ENCODE measurements around the gene NMNAT2. TPM values are rescaled to one million over a fixed set of nuclear protein-coding genes. Genes with fewer than 3 reads are reported as not detected.

NMNAT2 gene
- total RNA-seq, 6 donors from 2014 or later = 0.13 to 0.72 (median 0.17) TPM; not detected in 2

DNA sequence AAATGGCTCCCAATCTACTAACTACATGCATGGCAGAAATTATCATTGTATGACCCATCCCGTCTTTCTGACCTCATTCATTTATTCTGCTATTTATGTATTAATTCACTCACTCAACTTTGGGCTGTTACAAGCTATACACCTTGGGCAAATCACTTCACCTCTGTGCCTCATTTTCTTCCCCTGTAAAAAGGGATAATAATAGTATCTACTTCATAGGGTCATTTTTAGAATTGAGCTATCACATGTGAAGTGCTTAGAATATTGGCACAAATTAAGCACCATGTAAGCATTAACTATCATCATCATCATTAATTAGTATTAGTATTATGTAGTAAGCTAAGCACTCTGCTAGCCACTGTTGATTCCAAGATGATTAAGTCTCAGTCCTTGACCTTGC, 52.1 kb downstream of the NMNAT2 start:
- no peak overlapping the region for H3K27ac ChIP-seq
- peaks cover 0 to 7% (median 3%) of the 10 kb centered on the region in 4 donors for H3K4me1 ChIP-seq
- H3K9me3 ChIP-seq = no peaks in the 10 kb centered on the region
- no peaks in the 10 kb centered on the region for H3K27me3 ChIP-seq
- no peak overlapping the region for H3K4me3 ChIP-seq
- no peaks in the 10 kb centered on the region for H3K36me3 ChIP-seq
- DNase-seq = no peak
- 88 to 90% methylated on average over 1 of the region's 1 CpG for WGBS, 2 donors
- TF ChIP-seq POLR2A (IDR thresholded peaks at IDR 0.05) = no peak
- TF ChIP-seq, protein P1, sequence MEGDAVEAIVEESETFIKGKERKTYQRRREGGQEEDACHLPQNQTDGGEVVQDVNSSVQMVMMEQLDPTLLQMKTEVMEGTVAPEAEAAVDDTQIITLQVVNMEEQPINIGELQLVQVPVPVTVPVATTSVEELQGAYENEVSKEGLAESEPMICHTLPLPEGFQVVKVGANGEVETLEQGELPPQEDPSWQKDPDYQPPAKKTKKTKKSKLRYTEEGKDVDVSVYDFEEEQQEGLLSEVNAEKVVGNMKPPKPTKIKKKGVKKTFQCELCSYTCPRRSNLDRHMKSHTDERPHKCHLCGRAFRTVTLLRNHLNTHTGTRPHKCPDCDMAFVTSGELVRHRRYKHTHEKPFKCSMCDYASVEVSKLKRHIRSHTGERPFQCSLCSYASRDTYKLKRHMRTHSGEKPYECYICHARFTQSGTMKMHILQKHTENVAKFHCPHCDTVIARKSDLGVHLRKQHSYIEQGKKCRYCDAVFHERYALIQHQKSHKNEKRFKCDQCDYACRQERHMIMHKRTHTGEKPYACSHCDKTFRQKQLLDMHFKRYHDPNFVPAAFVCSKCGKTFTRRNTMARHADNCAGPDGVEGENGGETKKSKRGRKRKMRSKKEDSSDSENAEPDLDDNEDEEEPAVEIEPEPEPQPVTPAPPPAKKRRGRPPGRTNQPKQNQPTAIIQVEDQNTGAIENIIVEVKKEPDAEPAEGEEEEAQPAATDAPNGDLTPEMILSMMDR (IDR thresholded peaks at IDR 0.05) = no peak
- TF ChIP-seq POLR2AphosphoS5 (IDR thresholded peaks at IDR 0.05) = no peak
- TF ChIP-seq EP300 (IDR thresholded peaks at IDR 0.05) = no peak
- ATAC-seq (ENCODE audit: low FRiP score in 2 of 2) = no peak

DNA sequence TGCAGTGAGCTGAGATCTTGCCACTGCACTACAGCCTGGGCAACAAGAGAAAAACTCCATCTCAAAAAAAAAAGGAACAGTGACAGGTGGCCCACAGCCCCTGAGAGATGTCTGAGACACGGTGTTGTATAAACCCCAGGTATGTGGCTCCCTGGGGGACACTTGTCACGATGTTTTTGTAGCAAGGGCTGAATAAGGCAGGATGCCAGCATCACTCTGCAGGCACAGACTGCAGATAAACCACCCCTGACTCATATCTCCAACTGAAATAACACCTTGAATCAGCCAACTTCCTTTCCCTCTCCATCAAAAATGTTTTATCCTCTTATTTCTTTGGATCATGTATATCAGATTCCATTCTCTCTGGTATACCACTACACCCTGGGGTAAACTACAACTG, 52.5 kb downstream of the NMNAT2 start:
- no peak for DNase-seq
- H3K27me3 ChIP-seq = no peaks in the 10 kb centered on the region
- WGBS, 2 donors = 60 to 62% methylated on average over 2 of the region's 2 CpGs
- H3K4me1 ChIP-seq = peaks cover 0 to 7% (median 3%) of the 10 kb centered on the region in 4 donors
- H3K27ac ChIP-seq = no peak overlapping the region
- ATAC-seq (ENCODE audit: low FRiP score in 2 of 2) = no peak
- H3K36me3 ChIP-seq = no peaks in the 10 kb centered on the region
- no peaks in the 10 kb centered on the region for H3K9me3 ChIP-seq
- H3K4me3 ChIP-seq = no peak overlapping the region
- TF ChIP-seq, protein P1 (IDR thresholded peaks at IDR 0.05) = no peak
- TF ChIP-seq POLR2A (IDR thresholded peaks at IDR 0.05) = no peak
- no peak for TF ChIP-seq POLR2AphosphoS5 (IDR thresholded peaks at IDR 0.05)
- no peak for TF ChIP-seq EP300 (IDR thresholded peaks at IDR 0.05)

DNA sequence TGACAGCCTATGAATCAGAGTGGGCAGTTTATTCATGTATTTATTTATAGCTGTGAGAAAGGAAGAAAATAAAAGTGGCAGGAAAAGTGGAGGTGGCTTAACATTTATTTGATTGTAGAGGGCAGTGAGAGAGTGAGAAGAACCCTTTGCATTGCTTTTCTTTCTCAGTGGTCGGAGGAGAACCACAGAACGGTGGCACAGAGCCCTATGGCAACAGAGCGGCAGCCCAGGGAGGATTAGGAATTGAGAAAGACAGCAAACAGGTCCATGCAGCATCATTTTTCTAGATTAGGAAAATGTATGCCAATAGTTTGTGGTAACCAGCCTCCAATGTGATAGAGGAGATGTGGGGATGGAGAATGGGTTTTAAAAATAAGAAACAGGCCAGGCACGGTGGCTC, 53.1 kb downstream of the NMNAT2 start:
- Histone ChIP-seq H3K27ac (peak overlapping the region in 1 of 4 donors; percentile 66), H3K36me3 (no peaks in the 10 kb centered on the region), H3K9me3 (no peaks in the 10 kb centered on the region), H3K4me3 (no peak overlapping the region), H3K4me1 (peaks cover 0 to 6% (median 3%) of the 10 kb centered on the region in 4 donors), H3K27me3 (no peaks in the 10 kb centered on the region)
- no peak for ATAC-seq (ENCODE audit: low FRiP score in 2 of 2)
- 86 to 96% methylated on average over 4 of the region's 4 CpGs for WGBS, 2 donors
- DNase-seq = no peak
- TF ChIP-seq, protein P1 (IDR thresholded peaks at IDR 0.05) = no peak
- TF ChIP-seq POLR2AphosphoS5 (IDR thresholded peaks at IDR 0.05) (no peak), EP300 (IDR thresholded peaks at IDR 0.05) (no peak), POLR2A (IDR thresholded peaks at IDR 0.05) (no peak)

DNA sequence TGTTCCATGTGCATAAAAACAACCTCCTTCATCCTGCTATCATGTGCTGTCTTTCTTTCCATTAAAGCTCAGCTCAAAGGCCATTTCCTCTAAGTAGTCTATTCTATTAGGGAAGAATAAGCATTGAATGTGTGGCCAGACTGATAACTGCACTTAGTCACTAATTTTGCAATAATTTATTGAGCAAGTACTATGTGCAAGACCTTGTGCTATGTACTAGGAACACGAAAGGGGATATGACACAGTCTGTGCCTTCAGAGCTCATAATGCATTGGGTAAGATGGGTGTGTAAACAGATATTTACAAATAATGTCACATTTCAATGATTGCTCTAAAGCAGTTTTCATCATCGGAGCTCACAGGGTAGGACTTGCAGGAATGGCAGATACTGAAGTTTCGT, 54.2 kb downstream of the NMNAT2 start:
- no peak for DNase-seq
- no peaks in the 10 kb centered on the region for H3K36me3 ChIP-seq
- WGBS, 2 donors = 78 to 83% methylated on average over 3 of the region's 3 CpGs
- H3K27me3 ChIP-seq = no peaks in the 10 kb centered on the region
- peak; percentile 72 to 80 for ATAC-seq (ENCODE audit: low FRiP score in 2 of 2)
- no peaks in the 10 kb centered on the region for H3K9me3 ChIP-seq
- TF ChIP-seq, protein P1 (IDR thresholded peaks at IDR 0.05) = peak in 2 of 6 experiments; percentile 14 to 53
- TF ChIP-seq POLR2A (IDR thresholded peaks at IDR 0.05) (peak in 1 of 4 donors; percentile 31), POLR2AphosphoS5 (IDR thresholded peaks at IDR 0.05) (peak; percentile 36 to 92), EP300 (IDR thresholded peaks at IDR 0.05) (peak in 3 of 4 donors; percentile 25 to 81 (median 55))
- H3K4me1 ChIP-seq = no peaks in the 10 kb centered on the region
- H3K4me3 ChIP-seq = no peak overlapping the region
- peak overlapping the region; percentile 21 to 70 (median 48) for H3K27ac ChIP-seq

DNA sequence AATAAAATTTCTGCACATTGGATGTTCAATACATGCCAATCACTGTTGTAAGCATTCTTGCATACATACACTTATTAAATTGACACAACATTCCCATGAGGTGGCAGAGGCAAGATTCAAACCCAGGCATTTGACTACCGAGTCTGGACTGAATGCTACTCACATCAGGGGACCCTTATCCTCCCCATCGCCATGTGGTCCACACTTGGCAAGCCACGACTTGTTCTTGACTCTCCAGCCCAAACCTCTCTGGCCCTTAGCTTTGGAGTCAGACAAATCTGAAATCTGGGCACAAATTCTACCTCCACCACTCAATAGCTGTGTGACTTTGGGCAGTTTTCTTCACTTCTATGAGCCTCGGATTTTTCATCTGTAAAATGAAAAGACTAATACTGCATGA, 57.1 kb downstream of the NMNAT2 start:
- H3K4me3 ChIP-seq = no peak overlapping the region
- no peaks in the 10 kb centered on the region for H3K4me1 ChIP-seq
- ATAC-seq (ENCODE audit: low FRiP score in 2 of 2) = no peak
- H3K27ac ChIP-seq = no peak overlapping the region
- no peaks in the 10 kb centered on the region for H3K9me3 ChIP-seq
- TF ChIP-seq, protein P1 (IDR thresholded peaks at IDR 0.05) = no peak
- TF ChIP-seq POLR2AphosphoS5 (IDR thresholded peaks at IDR 0.05) (no peak), EP300 (IDR thresholded peaks at IDR 0.05) (no peak), POLR2A (IDR thresholded peaks at IDR 0.05) (no peak)
- no peaks in the 10 kb centered on the region for H3K27me3 ChIP-seq
- no peak for DNase-seq
- no peaks in the 10 kb centered on the region for H3K36me3 ChIP-seq
- 68% methylated on average over 4 of the region's 4 CpGs for WGBS, 2 donors

Data from upper lobe of left lung (tissue), 6 donors.